Stimulated activated CD8-positive, alpha-beta memory T cell treated with anti-CD3 and anti-CD28 coated beads, Interleukin-2, amount 100 ng/mL, for 48 hours (primary cell): Measurements from ENCODE around the gene ARHGEF5.

Experiments used
- DNase-seq, 2 donors: peaks; one replicate each; pipeline ENCODE4 v3.0.0-alpha.2; 2020; ENCODE audit warnings: low read depth in 2 of 2

ARHGEF5 gene

DNA sequence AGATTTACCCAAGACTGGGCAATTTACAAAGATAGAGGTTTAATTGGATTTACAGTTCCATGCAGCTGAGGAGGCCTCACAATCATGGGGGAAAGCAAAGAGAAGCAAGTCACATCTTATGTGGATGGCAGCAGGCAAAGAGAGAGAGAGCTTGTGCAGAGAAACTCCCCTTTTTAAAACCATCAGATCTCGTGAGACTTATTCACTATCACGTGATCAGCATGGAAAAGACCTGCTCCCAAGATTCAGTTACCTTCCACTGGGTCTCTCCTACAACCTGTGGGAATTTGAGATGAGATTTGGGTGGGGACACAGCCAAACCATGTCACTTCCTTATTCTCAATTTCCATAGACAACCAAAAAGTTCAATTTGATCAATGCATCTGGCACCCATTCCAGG, 73.2 kb downstream of the ARHGEF5 start:
- DNase-seq: no peak
